KMS-11 (cell line): ENCODE measurements around the gene RNH1.
A peak's percentile ranks its signal among the peaks of the same experiment; 100 is the strongest.

ENCODE experiments used
- H2AFZ ChIP-seq: fragments of 200-600 bp; sonication (generic); 2 replicates; pipeline ENCODE4 v1.6.1; 2016; ENCODE audit warnings: antibody characterized with exemption, mixed run types, low read depth
- H3K27ac ChIP-seq: fragments of 200-600 bp; sonication (generic); 2 replicates; pipeline ENCODE4 v1.6.1; 2016; ENCODE audit warnings: mild to moderate bottlenecking, mixed run types
- H3K27me3 ChIP-seq: fragments of 200-600 bp; sonication (generic); 2 replicates; pipeline ENCODE4 v1.6.1; 2017; ENCODE audit warnings: mild to moderate bottlenecking, low read depth, mixed run types, moderate library complexity; ENCODE audit not compliant: insufficient read depth
- H3K36me3 ChIP-seq: fragments of 200-600 bp; sonication (generic); 2 replicates; pipeline ENCODE4 v1.6.1; 2017; ENCODE audit warnings: mild to moderate bottlenecking, mixed run types; ENCODE audit not compliant: insufficient read depth
- H3K4me1 ChIP-seq: fragments of 200-600 bp; sonication (generic); 2 replicates; pipeline ENCODE4 v1.6.1; 2016; ENCODE audit warnings: mild to moderate bottlenecking, low read depth, mixed run types; ENCODE audit not compliant: poor library complexity, severe bottlenecking
- H3K4me2 ChIP-seq: fragments of 200-600 bp; sonication (generic); 2 replicates; pipeline ENCODE4 v1.7.0; 2016; ENCODE audit warnings: mild to moderate bottlenecking, mixed run types
- H3K4me3 ChIP-seq: fragments of 200-600 bp; sonication (generic); IDR thresholded peaks from 2 replicates; pipeline ENCODE4 v1.6.1; 2017; ENCODE audit warnings: low read depth, low read length, mixed read lengths; ENCODE audit not compliant: insufficient read depth
- H3K79me2 ChIP-seq: fragments of 200-600 bp; sonication (generic); 2 replicates; pipeline ENCODE4 v1.6.1; 2016; ENCODE audit warnings: low read depth, mixed run types; ENCODE audit not compliant: insufficient read depth
- H3K9ac ChIP-seq: fragments of 200-600 bp; sonication (generic); 2 replicates; pipeline ENCODE4 v1.6.1; 2016; ENCODE audit warnings: mild to moderate bottlenecking, mixed run types
- H4K20me1 ChIP-seq: fragments of 200-600 bp; sonication (generic); 2 replicates; pipeline ENCODE4 v1.6.1; 2016; ENCODE audit warnings: mild to moderate bottlenecking, mixed run types; ENCODE audit not compliant: insufficient read depth
- CTCF ChIP-seq: fragments of 200-600 bp; sonication (generic); conservative IDR thresholded peaks from 2 replicates; pipeline ENCODE4 v1.6.1; 2017; ENCODE audit warnings: low read depth, mild to moderate bottlenecking, antibody characterized with exemption, low read length, moderate library complexity, mixed read lengths

The RNH1 gene

GRCh38 chr11:535519-536454, 28.7 kb upstream of the RNH1 start, which contains the start of gene HRAS:
Gene HRAS, minus strand, starts transcription at chr11:535576.
- H4K20me1 ChIP-seq = no peaks in the 10 kb centered on the region
- H3K4me3 ChIP-seq = no peak within 1 kb of the TSS
- peak within 1 kb of the TSS; percentile 84 for H3K9ac ChIP-seq
- peaks cover 29% of the 10 kb centered on the region for H3K4me1 ChIP-seq
- peak within 1 kb of the TSS; percentile 85 for H3K4me2 ChIP-seq
- H3K36me3 ChIP-seq = no peaks in the 10 kb centered on the region
- H3K27ac ChIP-seq = peak within 1 kb of the TSS; percentile 85
- no peak for TF ChIP-seq CTCF
- H3K27me3 ChIP-seq = no peaks in the 10 kb centered on the region
- peak within 1 kb of the TSS; percentile 83 for H2AFZ ChIP-seq
- peaks cover 4% of the 10 kb centered on the region; the same call in 1 of the 2 replicates for H3K79me2 ChIP-seq

DNA sequence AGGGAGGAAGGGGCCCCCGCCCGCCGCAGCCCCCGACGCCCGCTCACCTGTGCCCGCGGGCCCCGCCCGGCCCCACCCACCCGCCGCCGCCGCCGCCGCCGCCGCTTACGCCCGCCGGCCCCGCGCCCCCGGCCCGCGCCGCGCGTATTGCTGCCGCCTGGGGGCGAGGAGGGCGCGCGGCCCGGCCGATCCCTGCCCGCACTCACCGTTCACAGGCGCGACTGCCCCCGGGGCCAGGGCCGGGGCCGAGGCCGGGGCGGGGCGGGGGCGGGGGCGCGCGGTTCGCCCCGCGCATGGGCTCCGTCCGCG, 28.1 kb upstream of the RNH1 start:
- Histone ChIP-seq H4K20me1 (no peaks in the 10 kb centered on the region), H3K9ac (no peak overlapping the region; the same call in 1 of the 2 replicates), H3K4me1 (peaks cover 29% of the 10 kb centered on the region), H3K79me2 (peaks cover 4% of the 10 kb centered on the region; the same call in 1 of the 2 replicates), H3K27me3 (no peaks in the 10 kb centered on the region), H3K27ac (no peak overlapping the region), H3K36me3 (no peaks in the 10 kb centered on the region), H3K4me3 (no peak overlapping the region), H2AFZ (no peak overlapping the region), H3K4me2 (no peak overlapping the region)
- TF ChIP-seq CTCF = no peak

- Histone ChIP-seq H3K4me1 (peaks cover 29% of the 10 kb centered on the region), H3K27me3 (no peaks in the 10 kb centered on the region), H3K27ac (peak overlapping the region; percentile 61), H3K9ac (peak overlapping the region; percentile 66), H3K4me3 (no peak overlapping the region), H4K20me1 (no peaks in the 10 kb centered on the region), H3K36me3 (no peaks in the 10 kb centered on the region), H3K79me2 (peaks cover 4% of the 10 kb centered on the region; the same call in 1 of the 2 replicates), H3K4me2 (peak overlapping the region; percentile 85), H2AFZ (peak overlapping the region; percentile 47)
- TF ChIP-seq CTCF = no peak
These were observed 27.6 kb upstream of the RNH1 start for GRCh38 chr11:534396-535209.

DNA sequence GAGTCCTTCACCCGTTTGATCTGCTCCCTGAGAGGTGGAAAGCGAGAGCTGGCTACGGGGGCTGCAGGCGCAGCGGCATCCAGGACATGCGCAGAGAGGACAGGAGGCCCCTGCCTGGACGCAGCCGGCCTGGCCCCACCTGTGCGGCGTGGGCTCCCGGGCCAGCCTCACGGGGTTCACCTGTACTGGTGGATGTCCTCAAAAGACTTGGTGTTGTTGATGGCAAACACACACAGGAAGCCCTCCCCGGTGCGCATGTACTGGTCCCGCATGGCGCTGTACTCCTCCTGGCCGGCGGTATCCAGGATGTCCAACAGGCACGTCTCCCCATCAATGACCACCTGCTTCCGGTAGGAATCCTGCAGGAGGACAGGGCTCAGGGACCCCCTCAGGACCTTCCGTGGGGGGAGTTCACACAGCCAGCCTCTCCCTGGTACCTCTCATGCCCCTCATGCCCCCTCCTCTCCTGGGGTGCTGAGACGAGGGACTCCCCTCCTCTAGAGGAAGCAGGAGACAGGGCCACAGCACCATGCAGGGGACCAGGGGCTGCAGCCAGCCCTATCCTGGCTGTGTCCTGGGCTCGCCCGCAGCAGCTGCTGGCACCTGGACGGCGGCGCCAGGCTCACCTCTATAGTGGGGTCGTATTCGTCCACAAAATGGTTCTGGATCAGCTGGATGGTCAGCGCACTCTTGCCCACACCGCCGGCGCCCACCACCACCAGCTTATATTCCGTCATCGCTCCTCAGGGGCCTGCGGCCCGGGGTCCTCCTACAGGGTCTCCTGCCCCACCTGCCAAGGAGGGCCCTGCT, 26.7 kb upstream of the RNH1 start:
- H3K4me1 ChIP-seq = peaks cover 29% of the 10 kb centered on the region
- no peaks in the 10 kb centered on the region for H3K36me3 ChIP-seq
- H2AFZ ChIP-seq = no peak overlapping the region
- peak overlapping the region; percentile 66; the same call in 1 of the 2 replicates for H3K9ac ChIP-seq
- H3K27ac ChIP-seq = peak overlapping the region; percentile 61; the same call in 1 of the 2 replicates
- no peak overlapping the region for H3K4me3 ChIP-seq
- H3K79me2 ChIP-seq = peaks cover 4% of the 10 kb centered on the region; the same call in 1 of the 2 replicates
- peak overlapping the region; percentile 85 for H3K4me2 ChIP-seq
- H4K20me1 ChIP-seq = no peaks in the 10 kb centered on the region
- no peaks in the 10 kb centered on the region for H3K27me3 ChIP-seq
- no peak for TF ChIP-seq CTCF
